ENCODE data around the gene HES7.

The HES7 gene

DNA sequence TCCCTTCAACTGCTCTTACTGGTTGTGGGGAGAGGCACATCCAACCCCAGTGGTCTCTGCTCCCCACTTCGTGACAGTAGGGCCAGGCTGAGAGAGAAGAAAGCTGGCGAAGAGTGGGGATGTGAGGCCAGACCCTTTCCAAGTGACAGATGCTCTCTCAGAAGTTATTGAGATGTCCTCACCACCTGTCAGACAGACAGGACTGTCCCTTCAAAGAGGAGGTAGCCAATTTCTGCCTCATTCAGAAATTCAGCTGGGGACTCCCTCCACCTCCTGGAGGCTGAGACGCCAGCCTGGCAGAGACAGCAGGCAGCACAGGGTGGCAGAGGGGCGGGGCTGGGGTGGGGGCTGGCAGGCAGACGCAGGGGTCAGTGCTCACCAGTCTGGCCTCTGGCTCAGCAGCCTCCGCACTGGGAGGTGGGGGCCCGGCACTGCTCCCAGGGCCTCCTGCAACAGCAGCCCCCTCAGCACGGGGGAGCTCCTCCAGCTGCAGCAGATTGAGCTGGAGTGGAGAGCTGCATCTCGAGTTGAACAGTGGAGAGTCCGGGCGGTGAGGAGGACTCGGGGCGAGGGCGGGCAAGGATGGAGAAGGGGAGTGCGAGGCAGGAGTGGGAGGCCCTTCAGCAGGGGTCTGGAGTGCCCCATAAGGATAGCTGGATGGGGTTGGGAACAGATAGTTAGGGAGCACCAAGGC is 19.1 kb upstream of the HES7 start:
- DNase-seq = no peak

DNA sequence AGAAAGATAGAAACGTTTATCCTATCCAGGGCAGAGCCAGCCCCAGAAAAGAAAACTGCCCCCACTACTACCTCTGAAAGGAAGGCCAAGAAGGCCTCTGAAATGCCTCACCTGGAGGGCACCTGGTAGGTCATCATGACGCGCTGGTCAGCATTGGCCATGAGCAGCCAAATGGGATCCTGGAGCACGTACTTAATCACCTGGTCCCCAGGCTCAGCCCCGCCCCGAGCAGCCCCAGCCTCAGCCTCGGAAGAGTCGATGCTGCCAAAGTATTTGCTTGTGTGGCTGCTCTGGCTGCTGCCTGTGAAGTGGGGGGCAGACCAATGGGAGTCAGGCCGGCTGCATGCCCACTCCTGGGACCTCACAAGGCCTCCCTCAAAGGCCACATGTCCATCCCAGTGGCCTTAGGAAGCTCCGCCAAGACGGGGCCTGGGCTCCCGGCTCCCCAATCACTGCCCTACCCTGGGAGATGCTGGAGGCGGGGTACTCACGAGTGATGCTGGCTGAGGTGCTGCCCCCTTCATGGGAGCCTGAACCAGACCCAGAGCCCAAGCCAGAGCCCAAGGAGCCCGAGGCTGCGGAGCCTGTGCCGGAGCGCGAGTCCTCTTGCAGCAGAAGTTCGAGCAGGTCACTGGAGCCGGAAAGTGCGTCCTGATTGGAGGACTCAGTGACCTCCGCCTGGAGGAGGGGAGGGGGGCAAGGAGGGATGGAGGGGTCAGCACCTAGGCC is 18.4 kb upstream of the HES7 start:
- no peak for DNase-seq

DNA sequence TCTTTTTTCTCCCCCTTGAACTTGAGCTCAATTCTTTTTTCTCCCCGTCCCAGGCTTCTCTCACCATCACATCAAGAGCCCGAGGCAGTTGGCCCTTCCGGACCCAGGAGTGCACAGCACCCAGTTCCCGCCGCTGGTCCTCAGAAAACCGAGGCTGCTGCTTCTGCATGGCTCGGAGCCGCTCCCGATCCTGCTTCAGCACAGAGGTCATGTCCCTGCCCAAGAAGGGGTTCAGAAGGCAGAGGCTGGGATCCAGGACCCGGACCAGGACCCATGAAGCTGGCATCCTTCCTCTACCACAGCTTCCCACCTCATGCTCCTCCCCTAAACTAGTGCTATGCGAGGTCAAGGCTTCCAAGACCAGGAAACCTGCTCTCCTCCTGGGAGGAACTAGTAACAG is 17.8 kb upstream of the HES7 start:
- no peak for DNase-seq

DNA sequence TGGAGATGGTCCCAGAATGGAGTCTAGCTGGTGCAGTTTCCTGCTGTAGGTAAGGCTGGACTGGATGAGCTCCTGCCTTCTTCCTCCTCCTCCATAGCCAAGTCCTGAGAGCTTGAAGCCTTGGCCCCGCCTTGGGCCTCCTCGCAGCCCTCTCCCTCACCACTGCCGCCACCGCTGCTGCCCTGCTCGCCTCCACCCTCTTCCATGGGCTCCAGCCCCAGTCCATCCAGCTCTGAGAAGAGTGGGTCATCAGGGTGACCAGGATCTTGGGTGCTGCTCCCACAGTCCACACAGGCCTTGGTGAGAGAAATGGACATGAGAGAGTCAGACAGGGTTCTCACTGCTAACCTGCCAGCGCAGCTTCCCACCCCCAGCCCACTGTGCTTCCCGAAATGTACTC is 17.1 kb upstream of the HES7 start:
- DNase-seq = no peak

DNA sequence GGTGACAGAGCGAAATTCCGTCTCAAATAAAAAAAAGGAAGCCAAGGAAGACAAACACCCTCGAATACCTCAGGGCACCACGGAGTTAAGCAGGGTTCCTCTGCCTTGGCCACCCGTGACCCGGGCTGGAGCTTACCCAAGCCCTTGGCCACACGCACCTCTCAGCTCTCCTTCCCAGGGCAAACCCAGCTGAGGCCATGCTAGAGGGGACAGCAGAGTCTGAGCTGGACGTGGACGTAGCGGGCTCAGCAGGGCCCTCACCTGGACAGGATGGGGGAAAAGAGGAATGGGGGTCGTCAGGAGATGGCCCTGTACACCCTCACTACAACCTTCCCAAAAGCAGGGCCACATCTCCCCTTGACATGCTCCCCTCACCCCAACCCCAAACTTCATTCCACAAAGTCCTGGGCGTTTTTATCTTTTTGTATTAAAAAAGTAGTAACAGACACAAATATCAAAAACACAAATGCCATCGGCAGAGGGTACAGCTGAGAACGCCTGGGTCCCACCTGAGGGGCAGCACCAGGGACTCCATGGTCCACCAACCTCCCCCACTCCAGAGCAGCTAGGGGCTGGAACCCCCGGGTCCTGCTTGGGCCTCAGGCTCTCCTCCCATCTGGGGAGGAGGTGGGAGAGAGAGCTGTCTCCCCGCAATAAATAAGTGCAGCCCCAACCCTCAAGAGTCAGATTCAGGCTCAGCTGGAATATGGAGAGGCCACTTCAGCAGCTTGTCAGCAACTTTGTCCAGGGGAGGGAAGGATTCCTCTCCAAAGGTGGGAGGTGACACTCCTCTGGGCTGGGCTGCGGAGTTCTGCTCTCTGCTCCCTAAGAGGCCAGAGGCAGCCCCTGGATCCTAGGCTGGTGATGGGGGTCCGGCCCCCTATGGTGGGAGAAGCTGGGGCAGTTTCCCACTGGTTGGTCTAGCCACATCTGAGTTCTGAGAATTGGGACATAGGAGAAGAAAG is 16.4 kb upstream of the HES7 start:
- DNase-seq = no peak

DNA sequence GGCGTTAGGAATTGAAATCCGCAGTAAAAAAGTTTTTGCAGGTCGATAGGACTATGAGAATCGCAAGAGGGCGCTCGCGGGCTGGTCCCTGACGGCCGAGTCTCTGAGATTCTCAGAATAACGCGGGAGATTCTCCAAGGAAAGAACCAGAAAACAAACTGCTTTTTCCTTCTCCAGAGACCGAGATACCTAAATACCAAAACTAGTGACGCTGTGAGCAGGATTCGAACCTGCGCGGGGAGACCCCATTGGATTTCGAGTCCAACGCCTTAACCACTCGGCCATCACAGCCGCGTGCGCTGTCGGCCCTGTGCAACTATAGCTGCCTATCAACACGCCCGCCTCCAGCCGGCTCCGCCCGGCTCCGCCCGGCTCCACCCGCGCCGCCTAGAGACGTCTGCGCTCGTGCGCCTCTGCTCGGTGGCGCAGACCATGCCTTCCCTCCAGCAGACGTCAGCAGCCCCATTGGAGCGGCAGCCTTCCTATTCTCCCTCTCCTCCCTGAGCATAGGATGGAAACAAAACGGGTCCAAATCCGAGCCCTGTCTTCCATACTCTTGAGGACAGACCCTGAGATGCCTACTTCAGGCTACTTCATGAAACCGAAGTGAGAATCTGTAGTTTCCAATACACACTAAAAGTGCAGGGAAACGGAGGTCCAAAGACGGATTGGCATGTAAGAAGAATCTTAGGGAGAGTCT is 14.9 kb upstream of the HES7 start:
- DNase-seq = peak; percentile 93

DNA sequence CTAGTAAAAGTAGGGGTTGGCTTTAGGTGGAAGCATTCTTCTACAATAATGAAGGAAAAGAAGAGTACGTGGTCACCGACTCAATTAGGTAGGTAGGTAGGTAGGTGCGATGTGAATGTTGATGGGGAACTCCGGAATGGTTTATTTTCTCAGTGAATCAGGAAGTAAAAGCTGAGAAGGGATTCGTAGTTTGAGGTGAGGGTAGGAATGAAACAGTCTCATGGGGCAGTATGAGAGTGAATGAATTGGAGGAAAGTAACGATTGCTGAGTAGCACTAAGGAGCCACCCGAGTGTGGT is 14.4 kb upstream of the HES7 start:
- no peak for DNase-seq

DNA sequence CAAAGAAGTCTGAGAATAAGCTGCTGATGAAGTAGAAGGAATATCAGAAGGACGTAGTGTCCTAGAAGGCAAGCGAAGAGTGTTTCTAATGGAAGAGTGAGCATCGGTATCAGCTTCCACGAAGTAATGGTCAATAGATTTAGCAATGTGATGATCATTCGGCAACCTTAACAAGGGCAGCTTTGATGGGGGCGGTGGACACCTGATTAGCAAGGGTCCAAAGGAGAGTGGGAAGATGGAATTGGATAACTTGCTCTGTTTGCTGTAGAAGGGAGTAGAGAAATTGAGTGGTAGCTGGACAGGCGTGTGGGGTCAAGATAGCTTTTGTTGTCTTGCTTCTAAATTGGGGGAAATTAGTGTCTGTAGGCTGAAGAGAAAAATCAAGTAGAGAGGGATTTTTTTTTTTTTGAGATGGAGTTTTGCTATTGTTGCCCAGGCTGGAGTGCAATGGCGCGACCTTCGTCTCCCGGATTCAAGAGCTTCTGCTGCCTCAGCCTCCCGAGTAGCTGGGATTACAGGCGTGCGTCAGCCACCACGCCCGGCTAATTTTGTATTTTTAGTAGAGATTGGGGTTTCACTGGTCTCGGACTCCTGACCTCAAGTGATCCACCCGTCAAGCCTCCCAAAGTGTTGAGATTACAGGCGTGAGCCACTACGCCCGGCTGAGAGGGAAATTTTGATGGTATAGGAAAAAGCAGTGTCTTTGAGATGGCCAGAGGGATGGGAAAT is 13.9 kb upstream of the HES7 start:
- DNase-seq = no peak

DNA sequence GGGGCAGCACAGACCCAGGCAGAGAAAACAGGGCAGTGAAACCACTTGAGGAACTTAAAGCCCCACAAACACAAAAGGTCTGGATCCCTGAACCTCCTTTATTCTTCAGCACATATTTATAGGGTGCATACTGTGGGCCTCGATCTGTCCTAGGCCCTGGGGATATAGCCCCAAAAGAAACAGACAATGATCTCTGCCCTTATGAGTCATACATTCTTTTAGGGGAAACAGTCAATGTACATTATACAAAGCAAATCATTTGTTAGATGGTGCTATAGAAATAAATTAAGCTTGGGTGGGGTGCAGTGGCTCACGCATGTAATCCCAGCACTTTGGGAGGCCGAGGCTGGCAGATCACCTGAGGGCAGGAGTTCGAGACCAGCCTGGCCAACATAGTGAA is 10.0 kb upstream of the HES7 start:
- DNase-seq = no peak

DNA sequence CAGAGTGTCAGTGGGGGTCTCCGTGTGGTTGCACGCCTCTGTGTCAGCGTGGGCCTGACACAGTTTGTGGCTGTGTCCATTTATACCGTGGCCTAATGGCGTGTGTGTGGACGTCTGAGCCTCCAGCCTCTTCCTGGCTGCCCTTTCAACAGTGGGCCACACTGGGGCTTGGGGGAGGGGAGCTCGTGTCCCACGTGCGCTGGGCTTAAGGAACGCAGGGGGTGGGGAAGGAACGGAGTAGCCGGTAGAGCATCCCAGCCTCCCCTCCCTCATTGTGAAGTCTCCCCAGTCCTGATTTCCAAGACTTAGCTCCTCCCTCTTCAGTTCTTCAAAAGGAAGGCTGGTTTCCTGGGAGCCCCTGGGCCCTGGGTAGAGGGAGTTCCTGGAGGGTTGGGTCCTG is 9.5 kb upstream of the HES7 start:
- no peak for DNase-seq

DNA sequence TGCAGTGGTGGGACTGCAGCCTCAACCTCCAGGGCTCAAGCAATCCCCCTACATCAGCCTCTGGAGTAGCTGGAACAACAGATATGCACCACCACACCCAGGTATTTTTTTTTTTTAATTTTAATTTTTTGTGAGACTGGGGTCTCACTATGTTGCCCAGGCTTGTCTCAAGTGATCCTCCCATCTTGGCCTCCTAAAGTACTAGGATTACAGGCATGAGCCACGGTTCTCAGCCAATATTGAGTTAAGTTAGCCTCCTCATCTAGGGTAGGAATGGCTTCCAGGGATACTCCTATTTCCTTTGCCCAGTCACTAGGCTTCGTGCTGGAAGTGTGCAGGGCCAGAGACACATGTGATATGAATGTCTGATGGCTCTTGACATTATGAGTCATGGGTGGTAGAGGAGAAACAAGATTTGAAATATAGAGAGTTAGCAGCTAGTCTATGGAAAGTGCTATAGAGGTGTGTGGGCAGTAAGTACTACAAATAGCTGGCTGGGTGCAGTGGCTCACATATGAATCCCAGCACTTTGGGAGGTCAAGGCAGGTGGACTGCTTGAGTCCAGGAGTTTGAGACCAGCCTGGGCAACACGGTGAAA is 8.0 kb upstream of the HES7 start:
- DNase-seq = no peak

DNA sequence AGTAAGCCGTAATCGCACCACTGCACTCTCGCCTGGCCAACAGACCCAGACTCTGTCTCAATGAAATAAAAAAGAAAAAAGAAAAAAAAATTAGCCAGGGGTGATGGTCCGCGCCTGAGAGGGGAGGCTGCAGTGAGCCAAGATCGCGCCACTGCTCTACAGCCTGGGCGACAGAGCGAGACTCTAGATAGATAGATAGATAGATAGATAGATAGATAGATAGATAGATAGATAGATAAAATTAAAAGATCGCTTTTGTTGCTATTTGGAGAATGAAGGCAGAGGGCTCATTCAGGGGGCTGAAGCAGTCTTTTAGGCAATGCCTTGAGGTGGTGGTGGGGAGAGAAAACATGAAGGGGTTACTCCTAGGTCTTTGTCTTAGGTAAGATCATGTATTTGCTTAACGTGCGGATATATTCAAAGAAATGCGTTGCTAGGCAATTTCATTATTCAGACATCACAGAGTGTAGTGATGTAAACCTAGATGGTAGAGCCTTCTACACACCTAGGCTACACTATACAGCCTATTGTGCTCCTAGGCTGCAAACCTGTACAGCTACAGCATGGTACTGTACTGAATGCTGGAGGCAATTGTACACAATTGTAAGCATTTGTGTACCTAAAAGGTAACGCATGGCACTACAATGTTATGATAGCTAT is 4.3 kb upstream of the HES7 start:
- no peak for DNase-seq

DNA sequence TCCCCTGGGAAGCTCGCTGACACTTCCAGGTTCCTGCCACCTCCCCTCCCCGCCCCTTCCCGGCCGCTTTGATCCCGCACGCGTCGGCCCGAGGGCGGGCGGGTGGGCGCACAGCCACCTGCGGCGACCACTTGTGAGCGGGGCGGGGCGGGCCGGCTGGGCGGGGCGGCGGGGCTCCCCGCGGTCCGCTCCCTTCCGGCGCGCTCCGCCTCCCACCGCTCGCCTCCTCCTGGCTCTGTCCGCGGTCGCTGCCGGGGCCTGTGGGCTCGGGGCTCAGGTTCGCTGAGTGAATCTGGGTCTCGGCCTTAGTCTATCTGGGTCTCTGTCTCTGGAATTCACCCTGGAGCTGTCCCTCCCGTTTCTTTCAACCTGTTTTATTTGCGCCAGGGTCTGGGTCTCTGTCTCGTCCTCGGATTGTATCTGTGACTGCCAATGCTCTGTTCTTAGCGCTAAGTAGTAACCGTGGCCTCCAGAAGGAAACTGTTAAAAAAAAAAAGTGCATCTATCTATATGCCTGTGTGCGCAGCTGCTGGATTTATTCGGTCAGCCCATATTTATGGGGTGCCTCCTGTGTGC is 2.7 kb upstream of the HES7 start:
- DNase-seq = no peak

DNA sequence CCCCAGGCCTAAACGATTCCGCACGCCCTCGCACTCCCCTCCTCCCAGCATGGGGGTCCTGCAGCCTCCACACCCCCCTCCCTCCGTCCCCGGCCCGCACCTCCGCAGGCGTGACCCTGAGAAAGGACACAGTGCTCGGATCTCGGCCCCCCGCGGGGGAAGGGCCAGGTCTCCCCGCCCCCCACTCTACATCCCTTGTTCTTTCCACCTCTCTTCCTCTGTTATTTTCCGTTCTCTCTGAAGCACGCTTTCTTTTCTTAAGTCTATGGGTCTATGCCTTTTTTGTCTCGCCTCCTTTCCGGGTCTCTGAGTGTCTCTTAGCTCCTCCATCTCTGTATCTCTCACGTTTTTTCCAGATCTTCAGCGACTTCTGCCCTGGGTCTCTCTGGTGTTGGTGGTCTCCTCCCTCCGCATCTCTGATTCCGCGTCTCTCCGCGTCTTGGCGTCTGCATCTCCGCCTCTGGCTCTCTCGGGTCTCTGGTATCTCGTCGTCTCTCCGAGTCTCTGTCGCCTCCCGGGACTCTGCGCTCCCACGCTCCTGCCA is 2.1 kb upstream of the HES7 start:
- no peak for DNase-seq

DNA sequence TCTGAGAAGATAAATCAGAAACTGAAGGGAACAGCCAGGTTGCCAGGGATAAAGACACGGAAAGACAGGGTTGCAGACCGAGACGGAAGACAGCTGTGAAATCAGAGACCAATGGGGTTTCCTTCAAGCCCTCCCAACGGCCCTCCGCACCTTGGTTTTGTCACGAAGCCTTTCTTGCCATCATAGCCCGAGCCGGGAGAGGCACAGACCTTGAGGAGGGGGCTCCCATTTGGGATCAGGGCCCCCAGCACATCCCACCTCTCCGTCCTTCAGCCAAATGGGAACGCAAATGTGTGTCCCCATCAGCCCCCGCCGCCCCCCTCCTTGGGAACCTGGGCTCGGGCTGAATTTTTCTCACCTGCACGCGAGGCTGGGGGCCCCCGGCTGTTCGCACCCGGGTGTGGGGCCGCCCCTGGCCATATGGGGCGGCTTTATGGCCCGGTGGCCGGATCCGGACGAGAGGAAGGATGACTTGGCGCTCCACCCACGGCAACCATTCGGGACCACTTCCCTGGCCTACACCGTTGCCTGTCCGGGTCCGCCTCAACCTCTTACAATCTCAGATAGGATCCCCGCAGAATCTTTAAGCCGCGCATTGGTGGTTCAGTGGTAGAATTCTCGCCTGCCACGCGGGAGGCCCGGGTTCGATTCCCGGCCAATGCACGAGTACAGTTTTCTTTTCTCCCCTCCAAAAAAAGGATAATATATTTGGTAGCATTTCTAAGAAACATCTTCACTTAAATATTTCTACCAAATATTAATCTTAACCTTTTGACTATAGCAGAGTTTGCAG is 1.4 kb upstream of the HES7 start:
- no peak for DNase-seq

DNA sequence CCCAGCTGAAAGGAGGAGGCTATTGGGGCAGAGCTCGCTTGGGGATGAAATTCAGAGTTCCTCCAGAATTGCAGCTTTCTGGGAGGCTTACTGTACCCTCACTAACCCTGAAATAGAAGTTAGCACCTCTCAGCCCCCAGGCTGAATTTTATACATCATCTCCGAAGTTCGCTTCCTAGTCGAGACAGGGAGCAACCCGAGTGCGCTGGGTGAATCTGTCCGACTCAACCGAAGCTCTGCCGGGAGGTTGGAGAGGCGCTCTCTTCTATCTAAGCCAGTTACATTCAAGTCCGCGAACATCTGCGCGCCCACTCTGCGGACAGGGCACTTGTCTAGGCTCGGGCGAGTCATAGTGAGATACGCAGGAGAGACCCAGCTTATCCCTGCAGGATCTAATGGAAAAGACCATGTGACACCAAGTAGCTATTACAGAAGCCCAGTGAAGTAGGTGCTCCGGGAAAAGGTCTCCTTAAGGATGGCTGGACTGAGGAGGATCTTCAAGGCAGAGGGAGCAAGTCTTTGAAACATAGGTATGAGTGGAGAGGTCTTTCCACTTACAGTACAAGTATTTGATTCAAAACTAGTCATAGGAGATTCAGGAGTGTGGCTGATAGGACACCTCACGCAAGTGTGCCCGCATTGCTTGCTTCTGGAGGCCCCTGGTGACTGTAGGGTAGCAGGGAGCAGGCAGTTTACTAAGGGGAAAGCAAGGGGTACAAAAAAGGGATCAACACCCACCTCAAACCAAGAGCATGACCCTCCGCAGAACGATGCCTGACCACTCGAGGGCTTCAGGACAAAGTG is 646 bp upstream of the HES7 start:
- no peak for DNase-seq

DNA sequence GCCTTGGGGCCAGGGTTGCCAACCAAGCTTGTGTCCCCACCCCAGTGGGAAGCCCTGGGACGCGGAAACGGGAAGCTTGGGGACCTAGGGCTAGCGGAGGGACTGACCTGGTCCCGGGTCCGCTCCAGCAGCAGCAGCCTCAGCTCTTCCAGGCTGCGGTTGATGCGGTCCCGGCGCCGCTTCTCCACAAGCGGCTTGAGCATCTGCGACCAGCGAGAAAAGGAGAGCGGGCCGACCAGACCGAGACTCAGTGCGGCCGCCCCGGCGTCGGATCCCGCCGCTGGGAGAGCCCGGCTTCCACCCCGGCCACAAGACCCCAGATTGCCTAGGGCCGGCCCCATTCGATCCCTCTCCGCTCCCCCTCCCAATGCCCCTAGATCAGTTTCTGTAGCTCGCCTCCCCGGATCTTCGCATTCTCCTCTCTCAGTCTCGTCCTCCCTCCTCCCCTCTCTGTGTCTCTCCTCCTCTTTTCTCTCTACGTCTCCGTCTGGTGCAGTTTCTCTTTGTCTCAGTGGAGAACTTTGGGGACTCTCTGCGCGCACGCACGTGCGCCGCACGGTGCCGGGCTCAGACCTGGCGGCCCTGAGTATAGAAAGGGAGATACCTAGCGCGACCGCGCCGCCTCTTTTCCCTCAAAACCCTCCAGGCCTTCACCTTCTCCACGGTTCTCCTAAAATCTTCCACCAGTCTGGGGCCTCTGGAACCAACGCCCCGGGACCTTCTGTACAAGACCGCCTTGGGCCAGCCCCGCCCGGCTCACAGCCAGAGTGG is 797 bp downstream of the HES7 start:
- no peak for DNase-seq

DNA sequence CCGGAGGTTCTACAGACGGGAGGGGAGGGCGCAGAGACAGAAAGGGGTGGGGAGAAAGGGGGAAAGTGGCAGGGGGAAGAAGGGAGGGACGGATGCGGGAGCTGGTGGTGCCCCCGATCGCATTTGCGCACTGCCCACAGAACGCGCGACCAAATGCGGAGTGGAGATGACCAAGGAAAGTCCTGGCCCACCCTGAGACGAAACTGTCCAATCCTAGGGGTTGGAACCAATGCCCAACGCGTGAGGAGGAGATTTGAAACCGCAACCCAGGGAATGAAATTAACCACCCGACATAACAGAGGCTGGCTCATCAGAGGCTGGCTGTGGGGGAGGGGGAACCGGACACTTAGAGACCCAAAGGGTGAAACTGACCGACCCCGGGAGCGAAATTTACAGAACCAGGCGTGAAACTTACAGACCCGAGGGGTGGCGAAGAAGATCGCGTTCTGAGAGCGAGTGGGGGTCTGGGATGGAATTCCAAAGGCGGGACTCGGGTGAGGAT is 1.4 kb downstream of the HES7 start:
- no peak for DNase-seq
